Mammary epithelial cell (primary cell): ENCODE measurements around the gene RNF43.

Experiments
- EZH2 ChIP-seq: IDR thresholded peaks from 2 replicates; pipeline ENCODE4 v1.6.1; 2012; ENCODE audit warnings: low read length, inconsistent platforms, borderline replicate concordance
- TF ChIP-seq, protein P1 (sequence below), 2 donors: IDR thresholded peaks in 1 of 2; conservative IDR thresholded peaks in 1 of 2; 2 replicates each; pipeline ENCODE4 v1.5.1; 2011 to 2012; ENCODE audit warnings: inconsistent platforms in 2 of 2, low read length in 2 of 2, mild to moderate bottlenecking in 2 of 2, control low read depth in 1 of 2, low read depth in 1 of 2; ENCODE audit not compliant: insufficient read depth in 1 of 2; ENCODE audit errors: extremely low read depth in 1 of 2

DNA sequence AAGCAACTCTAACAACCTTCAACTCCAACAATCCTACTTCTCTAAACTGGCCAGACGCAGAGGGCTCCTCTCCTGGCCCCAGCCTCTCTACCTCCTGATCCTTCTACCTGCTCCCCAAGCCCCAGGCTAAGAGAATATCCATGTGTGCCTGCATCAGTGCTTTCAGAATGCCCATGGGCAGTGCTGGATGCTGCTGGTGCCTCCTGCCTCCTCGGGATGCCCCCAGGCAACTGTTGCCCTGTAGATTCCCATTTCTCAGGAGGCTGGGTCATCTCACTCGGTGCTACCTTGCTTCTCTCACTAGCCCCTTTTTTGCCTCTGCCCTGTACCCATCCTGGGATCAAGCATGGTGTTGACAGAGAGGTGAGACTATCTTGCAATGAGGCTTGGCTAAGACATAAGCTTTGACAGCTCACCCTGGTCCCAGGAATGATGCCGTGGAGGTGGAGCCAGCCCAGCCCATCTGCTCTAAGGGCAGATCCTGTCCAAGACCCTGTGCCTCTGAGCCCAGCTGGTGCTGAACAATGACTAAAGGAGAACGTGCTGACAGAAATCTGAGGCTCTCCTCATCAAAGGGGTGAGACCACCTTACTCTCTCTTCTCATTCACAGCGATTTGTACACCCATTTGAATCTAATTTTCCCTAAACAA is 45.9 kb downstream of the RNF43 start:
- TF ChIP-seq, protein P1, sequence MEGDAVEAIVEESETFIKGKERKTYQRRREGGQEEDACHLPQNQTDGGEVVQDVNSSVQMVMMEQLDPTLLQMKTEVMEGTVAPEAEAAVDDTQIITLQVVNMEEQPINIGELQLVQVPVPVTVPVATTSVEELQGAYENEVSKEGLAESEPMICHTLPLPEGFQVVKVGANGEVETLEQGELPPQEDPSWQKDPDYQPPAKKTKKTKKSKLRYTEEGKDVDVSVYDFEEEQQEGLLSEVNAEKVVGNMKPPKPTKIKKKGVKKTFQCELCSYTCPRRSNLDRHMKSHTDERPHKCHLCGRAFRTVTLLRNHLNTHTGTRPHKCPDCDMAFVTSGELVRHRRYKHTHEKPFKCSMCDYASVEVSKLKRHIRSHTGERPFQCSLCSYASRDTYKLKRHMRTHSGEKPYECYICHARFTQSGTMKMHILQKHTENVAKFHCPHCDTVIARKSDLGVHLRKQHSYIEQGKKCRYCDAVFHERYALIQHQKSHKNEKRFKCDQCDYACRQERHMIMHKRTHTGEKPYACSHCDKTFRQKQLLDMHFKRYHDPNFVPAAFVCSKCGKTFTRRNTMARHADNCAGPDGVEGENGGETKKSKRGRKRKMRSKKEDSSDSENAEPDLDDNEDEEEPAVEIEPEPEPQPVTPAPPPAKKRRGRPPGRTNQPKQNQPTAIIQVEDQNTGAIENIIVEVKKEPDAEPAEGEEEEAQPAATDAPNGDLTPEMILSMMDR (conservative IDR thresholded peaks at IDR 0.05 in 1 of 2, IDR thresholded peaks at IDR 0.05 in 1 of 2; ENCODE audit: extremely low read depth in 1 of 2, insufficient read depth in 1 of 2, low read depth in 1 of 2, low read length in 2 of 2) = no peak
- no peak for TF ChIP-seq EZH2
